ENCODE data around the gene TMLHE.
"Not testable (repeated sequence)": the region's sequence is repeated elsewhere in the genome, so short reads cannot be mapped to it uniquely, and the experiment has no call there.

TMLHE gene

DNA sequence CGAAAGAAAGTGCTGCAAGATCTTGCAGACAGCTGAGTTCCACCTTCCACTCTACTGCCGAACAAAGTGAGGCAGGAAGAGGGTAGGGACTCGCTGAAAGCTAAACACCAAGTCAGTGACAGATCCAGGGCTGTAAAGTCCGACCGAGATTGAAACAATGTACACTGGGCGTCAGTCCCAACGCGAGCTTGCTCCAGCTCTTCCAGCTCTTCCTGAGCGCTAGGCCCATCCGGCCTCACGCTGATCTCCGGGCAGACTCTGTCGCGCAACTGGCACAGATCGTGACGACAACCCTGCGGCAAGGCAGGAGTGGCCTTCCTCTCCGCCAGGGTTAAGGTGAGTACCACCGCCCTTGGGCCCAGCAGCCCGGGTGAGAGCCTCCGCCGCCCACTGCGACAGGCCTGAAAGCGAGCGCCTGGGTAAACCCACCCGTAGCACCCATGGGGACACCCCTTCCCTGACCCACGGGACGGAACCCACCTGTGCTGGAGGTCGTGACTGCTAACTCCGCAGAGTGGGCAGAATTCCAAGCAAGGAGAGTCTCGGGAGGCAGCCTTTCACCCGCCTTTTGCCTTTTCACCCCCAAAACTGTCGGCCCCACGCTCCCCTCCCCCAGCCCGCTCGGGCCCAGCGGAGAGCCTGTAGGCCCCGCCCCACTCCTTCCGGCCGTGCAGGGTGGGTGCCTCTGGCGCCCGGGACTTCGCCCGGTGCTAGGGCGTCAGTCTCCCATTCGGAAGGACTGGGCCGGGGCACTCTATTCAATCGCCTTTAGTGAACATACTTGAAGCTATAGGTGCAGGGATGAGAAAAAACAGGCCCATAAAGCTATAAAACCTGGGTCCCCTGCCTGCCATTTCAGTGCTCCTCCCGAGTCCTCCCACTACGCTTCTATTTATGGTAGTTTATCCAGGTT lies at the start of gene TMLHE, which contains the start of gene SPRY3:
TSS of gene TMLHE (minus strand) at position 641 of the 913 bp plus-strand sequence. CDS start 67,676 bp downstream, outside the sequence.
TSS of gene SPRY3 (plus strand) at position 275 of the 913 bp plus-strand sequence.
- in situ Hi-C loops (cut with HindIII; ENCODE audit: low sequenced_read_pairs), result no loop called here

GRCh38 chrX:155662282-155662681 lies 49.5 kb upstream of the TMLHE start:
- in situ Hi-C loops (cut with HindIII; ENCODE audit: low sequenced_read_pairs), result no loop called here

GRCh38 chrX:155645180-155645579 lies 32.4 kb upstream of the TMLHE start:
- in situ Hi-C loops (cut with HindIII; ENCODE audit: low sequenced_read_pairs), result no loop called here

GRCh38 chrX:155643240-155643639 lies 30.5 kb upstream of the TMLHE start:
- in situ Hi-C loops (cut with HindIII; ENCODE audit: low sequenced_read_pairs), result no loop called here

GRCh38 chrX:155641371-155641770 lies 28.6 kb upstream of the TMLHE start:
- in situ Hi-C loops (cut with HindIII; ENCODE audit: low sequenced_read_pairs), result not testable (repeated sequence)

DNA sequence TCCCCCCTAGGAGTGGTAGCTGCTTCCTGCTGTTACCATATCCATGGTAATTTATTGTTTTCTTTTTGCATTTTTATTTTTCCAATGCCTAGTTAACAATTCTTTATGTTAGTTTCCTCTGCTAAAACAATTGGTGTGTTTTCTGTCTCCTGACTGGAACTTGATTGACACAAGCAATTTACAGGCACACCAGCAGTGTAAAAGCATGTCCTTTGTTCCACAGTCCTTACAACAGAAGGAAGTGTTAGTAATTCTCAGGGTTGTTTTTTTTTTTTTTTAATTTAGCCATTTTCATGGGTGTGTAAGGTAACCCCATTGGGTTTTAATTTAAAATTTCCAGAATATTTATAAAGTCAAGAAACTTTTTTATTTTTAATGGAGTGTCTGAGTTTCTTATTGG lies 25.0 kb upstream of the TMLHE start:
- in situ Hi-C loops (cut with HindIII; ENCODE audit: low sequenced_read_pairs), result no loop called here

GRCh38 chrX:155635019-155635418 lies 22.3 kb upstream of the TMLHE start:
- in situ Hi-C loops (cut with HindIII; ENCODE audit: low sequenced_read_pairs), result not testable (repeated sequence)

DNA sequence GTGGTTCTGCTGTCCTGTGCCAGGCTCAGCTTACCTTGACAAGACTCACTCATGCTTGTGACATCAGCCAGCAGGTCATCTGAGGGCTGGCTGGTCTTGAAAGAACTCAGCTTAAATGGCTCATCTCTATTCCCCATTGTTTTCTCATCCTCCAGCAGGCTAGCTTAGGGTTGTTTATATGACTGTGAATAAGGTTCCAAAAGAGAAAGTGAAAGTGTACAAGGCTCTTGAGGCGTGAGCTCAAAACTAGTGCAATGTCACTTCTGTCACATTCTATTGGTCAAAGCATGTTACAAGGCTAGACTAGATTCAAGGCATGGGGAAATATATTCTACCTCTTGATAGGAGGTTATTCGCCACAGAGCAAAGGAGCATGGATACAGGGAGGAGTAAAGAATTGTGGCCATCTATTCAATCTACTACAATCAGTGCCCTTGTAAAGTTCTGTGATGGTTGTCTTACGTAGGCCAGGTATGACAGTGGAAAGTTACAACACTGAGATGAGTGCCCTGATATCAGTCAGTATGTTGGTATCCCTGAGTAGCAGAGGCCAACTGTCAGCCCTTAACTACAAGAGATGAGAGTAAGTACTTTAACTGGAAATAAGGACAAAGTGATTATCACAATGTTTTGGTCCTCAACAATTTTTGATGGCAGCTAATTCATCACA lies 19.8 kb upstream of the TMLHE start:
- in situ Hi-C loops (cut with HindIII; ENCODE audit: low sequenced_read_pairs), result no loop called here

GRCh38 chrX:155620110-155620509 lies 7.4 kb upstream of the TMLHE start:
- in situ Hi-C loops (cut with HindIII; ENCODE audit: low sequenced_read_pairs), result not testable (repeated sequence)

- in situ Hi-C loops (cut with HindIII; ENCODE audit: low sequenced_read_pairs), result no loop called here
Observed at GRCh38 chrX:155615938-155616337, 3.2 kb upstream of the TMLHE start.

DNA sequence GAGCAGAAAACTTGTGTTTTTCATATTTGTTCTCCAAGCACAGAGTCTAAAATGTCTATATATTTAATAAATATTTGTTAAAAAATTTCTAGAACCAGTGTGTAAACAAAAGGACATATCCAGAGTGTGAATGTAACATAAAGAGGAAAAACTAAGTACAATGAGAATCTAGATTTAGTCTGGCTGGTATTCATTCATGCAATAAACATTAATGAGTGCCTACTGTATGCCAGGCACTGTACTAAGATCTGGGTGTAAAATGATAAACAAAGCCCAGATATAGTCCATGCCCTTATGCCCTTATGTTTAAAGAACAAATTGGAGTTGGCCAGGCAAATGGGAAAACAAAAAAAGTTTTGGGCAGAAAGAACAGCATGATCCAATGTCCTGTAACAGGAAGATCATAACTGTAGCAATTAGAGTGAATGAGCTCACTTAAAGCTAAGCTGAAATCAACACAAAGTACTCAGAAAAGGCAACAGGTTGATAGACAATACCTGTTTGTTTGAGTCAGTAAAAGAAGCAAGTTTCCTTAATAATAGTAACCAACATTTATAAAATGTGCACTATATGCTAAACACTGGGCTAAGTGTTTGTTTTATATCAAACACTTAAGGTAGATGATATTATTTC lies 1.3 kb upstream of the TMLHE start:
- in situ Hi-C loops (cut with HindIII; ENCODE audit: low sequenced_read_pairs), result no loop called here

DNA sequence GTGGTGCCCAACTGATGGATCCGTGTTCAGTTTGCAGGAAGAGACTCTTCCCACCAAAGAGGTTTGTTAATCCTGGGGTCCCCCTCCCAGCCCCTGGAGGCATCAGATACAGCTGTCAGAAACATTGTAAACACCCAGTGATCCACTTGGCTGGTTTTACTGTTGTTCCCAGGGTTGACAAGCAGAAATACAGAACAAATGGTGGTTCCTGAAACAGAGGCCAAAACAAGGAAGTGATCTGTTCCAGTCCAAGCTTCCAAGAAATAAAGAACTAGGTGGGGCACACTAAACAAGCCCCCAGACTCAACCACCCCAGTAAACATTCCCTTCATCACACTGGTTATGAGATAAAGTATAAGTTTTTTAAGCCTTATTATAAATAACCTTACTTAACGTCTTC lies 1.4 kb downstream of the TMLHE start:
- in situ Hi-C loops (cut with HindIII; ENCODE audit: low sequenced_read_pairs), result no loop called here

DNA sequence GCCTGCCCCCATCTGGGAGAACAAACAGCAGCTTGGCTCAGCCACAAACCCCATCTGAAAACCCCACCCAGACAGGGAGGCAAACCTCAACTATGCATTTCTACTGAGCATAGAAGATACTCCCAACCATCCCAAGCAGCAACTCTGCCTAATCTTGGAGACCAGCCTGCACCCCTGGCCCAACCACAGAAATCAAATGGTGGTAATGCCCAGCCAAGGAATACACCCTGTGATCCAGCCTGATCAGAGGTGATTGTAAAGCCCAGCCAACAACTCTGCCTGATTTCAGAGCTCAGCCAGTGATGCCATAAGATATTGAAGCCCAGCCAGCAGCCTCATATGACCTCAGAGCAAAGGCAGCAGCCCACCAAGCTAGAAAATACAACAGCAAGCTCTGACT lies 19.8 kb downstream of the TMLHE start:
- in situ Hi-C loops (cut with HindIII; ENCODE audit: low sequenced_read_pairs), result no loop called here

- in situ Hi-C loops (cut with HindIII; ENCODE audit: low sequenced_read_pairs), result no loop called here
Observed at GRCh38 chrX:155592331-155592730, 20.4 kb downstream of the TMLHE start.

DNA sequence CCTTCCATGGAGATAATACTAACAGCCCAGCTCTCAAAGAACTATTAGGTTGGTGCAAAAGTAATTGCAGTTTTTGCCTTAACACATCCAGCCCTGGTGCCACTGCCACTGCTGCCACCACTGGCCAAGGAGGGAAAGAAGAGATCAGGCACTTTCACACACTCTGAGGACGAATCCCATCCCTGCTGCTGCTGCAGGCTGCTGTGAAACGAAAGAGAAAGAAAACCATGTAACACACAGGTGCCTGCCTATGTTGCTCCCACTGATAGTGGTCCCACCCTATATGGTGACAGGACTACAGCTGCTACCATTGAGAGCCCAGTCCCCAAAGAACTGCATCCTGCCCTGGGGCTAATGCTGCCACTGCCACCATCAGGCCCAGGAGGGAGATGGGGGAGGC lies 35.1 kb downstream of the TMLHE start:
- in situ Hi-C loops (cut with HindIII; ENCODE audit: low sequenced_read_pairs), result no loop called here

GRCh38 chrX:155563099-155563498 lies 49.7 kb downstream of the TMLHE start:
- in situ Hi-C loops (cut with HindIII; ENCODE audit: low sequenced_read_pairs), result no loop called here

- in situ Hi-C loops (cut with HindIII; ENCODE audit: low sequenced_read_pairs), result no loop called here
Observed at GRCh38 chrX:155544881-155545280, 67.9 kb downstream of the TMLHE start.

DNA sequence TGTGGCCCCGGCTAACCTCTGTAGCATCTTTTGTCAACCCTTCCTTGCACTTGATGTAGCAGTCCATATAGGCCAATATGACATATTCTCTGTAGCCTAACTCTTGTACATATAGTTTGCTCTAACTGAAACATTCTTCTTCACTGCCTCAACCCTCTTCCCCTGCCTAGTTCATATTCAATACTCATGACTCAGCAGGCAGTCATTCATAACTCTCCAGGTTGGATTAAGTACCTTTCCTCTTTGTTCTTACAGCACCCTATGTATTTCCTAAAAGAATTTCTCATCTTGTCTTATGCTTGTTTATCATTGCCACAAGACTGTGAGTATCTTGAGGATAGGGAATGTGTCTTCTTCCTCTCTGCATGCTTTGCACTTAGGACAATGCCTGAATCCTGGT lies 76.9 kb downstream of the TMLHE start:
- in situ Hi-C loops (cut with HindIII; ENCODE audit: low sequenced_read_pairs), result no loop called here

GRCh38 chrX:155534800-155535199 lies 78.0 kb downstream of the TMLHE start:
- in situ Hi-C loops (cut with HindIII; ENCODE audit: low sequenced_read_pairs), result no loop called here

DNA sequence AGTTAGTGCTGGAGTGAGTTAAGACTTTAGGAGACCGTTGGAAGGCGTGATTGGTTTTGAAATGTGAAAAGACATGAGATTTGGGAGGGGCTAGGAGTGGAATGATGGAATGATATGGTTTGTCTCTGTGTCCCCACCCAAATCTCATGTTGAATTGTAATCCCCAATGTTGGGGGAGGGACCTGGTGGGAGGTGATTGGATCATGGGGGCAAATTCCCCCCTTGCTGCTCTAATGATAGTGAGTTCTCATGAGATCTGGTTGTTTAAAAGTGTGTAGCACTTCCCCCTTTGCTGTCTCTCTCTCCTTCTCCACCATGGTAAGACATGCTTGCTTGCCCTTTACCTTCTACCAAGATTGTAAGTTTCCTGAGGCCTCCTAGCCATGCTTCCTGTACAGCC lies 85.7 kb downstream of the TMLHE start:
- in situ Hi-C loops (cut with HindIII; ENCODE audit: low sequenced_read_pairs), result not testable (repeated sequence)

- in situ Hi-C loops (cut with HindIII; ENCODE audit: low sequenced_read_pairs), result no loop called here
Observed at GRCh38 chrX:155514225-155514624, 98.5 kb downstream of the TMLHE start.

DNA sequence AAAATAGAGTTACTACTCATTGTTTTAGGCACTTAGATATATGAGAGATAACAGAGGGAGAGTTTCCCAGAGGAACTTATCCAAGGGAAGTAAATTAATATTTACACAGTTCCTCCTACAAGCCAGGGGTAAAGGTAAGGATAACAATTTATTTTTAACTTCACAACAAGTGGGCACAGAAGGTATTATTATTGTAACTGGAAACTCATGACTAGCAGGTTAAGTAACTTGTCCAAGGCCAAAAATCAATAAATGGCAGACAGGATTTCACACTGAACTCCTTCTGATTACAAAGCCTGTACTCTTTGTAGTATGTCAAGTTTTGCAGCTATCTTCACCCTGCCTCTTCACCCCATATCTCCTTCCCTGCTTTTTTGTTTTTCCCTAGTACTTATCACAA lies 107.5 kb downstream of the TMLHE start:
- in situ Hi-C loops (cut with HindIII; ENCODE audit: low sequenced_read_pairs), result no loop called here

Measured in DLD1 (cell line).